HepG2 (cell line): Measurements from ENCODE around the gene NDUFB7. TPM values are rescaled to one million over a fixed set of nuclear protein-coding genes. Genes with fewer than 3 reads are reported as not detected.

ENCODE experiments used
- BCL6 ChIP-seq: IDR thresholded peaks from 2 replicates; pipeline ENCODE4 v1.6.1; 2016; ENCODE audit warnings: missing genetic modification reagents, missing compliant biosample characterization
- CCDC6 ChIP-seq: sonication (generic); formaldehyde crosslinking; IDR thresholded peaks from 2 replicates; pipeline ENCODE4 v1.8.1; 2022; ENCODE audit warnings: mild to moderate bottlenecking, missing genetic modification reagents, moderate library complexity
- FOXC1 ChIP-seq: sonication (generic); formaldehyde crosslinking; IDR thresholded peaks from 2 replicates; pipeline ENCODE4 v1.8.0; 2022; ENCODE audit warnings: mild to moderate bottlenecking, missing genetic modification reagents, borderline replicate concordance
- FOXP1 ChIP-seq, 2 experiments: fragments of 450-650 bp in 1 of 2; IDR thresholded peaks; 2 replicates each; pipeline ENCODE4 v1.6.1; 2017 to 2018; ENCODE audit warnings: antibody characterized with exemption in 1 of 2
- HOXA9 ChIP-seq: sonication (generic); formaldehyde crosslinking; IDR thresholded peaks from 2 replicates; pipeline ENCODE4 v1.8.1; 2022; ENCODE audit warnings: missing genetic modification reagents, mild to moderate bottlenecking, moderate library complexity, borderline replicate concordance
- IKZF5 ChIP-seq: IDR thresholded peaks from 2 replicates; pipeline ENCODE4 v1.6.1; 2018; ENCODE audit warnings: missing genetic modification reagents, mild to moderate bottlenecking, missing compliant biosample characterization
- MATR3 ChIP-seq: sonication (generic); formaldehyde crosslinking; IDR thresholded peaks from 2 replicates; pipeline ENCODE4 v1.4.0; 2020; ENCODE audit warnings: missing genetic modification reagents
- NR2C2 ChIP-seq: sonication (generic); formaldehyde crosslinking; IDR thresholded peaks from 2 replicates; pipeline ENCODE4 v1.4.0; 2020; ENCODE audit warnings: missing genetic modification reagents, mild to moderate bottlenecking, moderate library complexity, borderline replicate concordance
- PAWR ChIP-seq: sonication (generic); formaldehyde crosslinking; IDR thresholded peaks from 2 replicates; pipeline ENCODE4 v1.4.0; 2020; ENCODE audit warnings: missing genetic modification reagents, mild to moderate bottlenecking, borderline replicate concordance
- POLR2A ChIP-seq, 2 experiments: IDR thresholded peaks; 2 replicates each; pipeline ENCODE4 v1.6.1; 2011; ENCODE audit warnings: low read depth in 2 of 2, low read length in 2 of 2, mild to moderate bottlenecking in 1 of 2, moderate library complexity in 1 of 2; ENCODE audit not compliant: insufficient read depth in 1 of 2
- RARG ChIP-seq: sonication (generic); formaldehyde crosslinking; IDR thresholded peaks from 2 replicates; pipeline ENCODE4 v1.4.0; 2020; ENCODE audit warnings: low read depth, mild to moderate bottlenecking, missing genetic modification reagents
- RELA ChIP-seq: sonication (generic); formaldehyde crosslinking; IDR thresholded peaks from 2 replicates; pipeline ENCODE4 v1.4.0; 2020; ENCODE audit warnings: missing genetic modification reagents
- RORA ChIP-seq: sonication (generic); formaldehyde crosslinking; IDR thresholded peaks from 2 replicates; pipeline ENCODE4 v1.5.0; 2020; ENCODE audit warnings: mild to moderate bottlenecking, missing genetic modification reagents, moderate library complexity
- RXRB ChIP-seq: IDR thresholded peaks from 2 replicates; pipeline ENCODE4 v1.6.1; 2016; ENCODE audit warnings: borderline replicate concordance, missing genetic modification reagents, missing compliant biosample characterization
- SAP130 ChIP-seq: IDR thresholded peaks from 2 replicates; pipeline ENCODE4 v1.6.1; 2016; ENCODE audit warnings: low read depth
- SRSF1 ChIP-seq: fragments of 200-400 bp; formaldehyde crosslinking; optimal IDR thresholded peaks from 2 replicates; pipeline ENCODE3; 2017; ENCODE audit warnings: mild to moderate bottlenecking, low read depth, low read length, moderate library complexity
- ZBTB42 ChIP-seq: sonication (generic); formaldehyde crosslinking; IDR thresholded peaks from 2 replicates; pipeline ENCODE4 v1.5.0; 2020; ENCODE audit warnings: mild to moderate bottlenecking, missing genetic modification reagents
- ZNF160 ChIP-seq: sonication (generic); formaldehyde crosslinking; IDR thresholded peaks from 2 replicates; pipeline ENCODE4 v1.8.0; 2022; ENCODE audit warnings: mild to moderate bottlenecking, inconsistent platforms, missing genetic modification reagents
- ZNF24 ChIP-seq: fragments of 450-650 bp; IDR thresholded peaks from 2 replicates; pipeline ENCODE4 v1.6.1; 2017; ENCODE audit warnings: antibody characterized with exemption, mild to moderate bottlenecking
- ZNF251 ChIP-seq: sonication (generic); formaldehyde crosslinking; IDR thresholded peaks from 2 replicates; pipeline ENCODE4 v1.9.0; 2021; ENCODE audit warnings: mild to moderate bottlenecking, missing genetic modification reagents
- ZNF383 ChIP-seq: sonication (generic); formaldehyde crosslinking; IDR thresholded peaks from 2 replicates; pipeline ENCODE4 v1.4.0; 2020; ENCODE audit warnings: missing genetic modification reagents, mild to moderate bottlenecking, borderline replicate concordance
- ZNF431 ChIP-seq: sonication (generic); formaldehyde crosslinking; IDR thresholded peaks from 2 replicates; pipeline ENCODE4 v1.9.0; 2022; ENCODE audit warnings: missing genetic modification reagents, low read depth, mild to moderate bottlenecking, borderline replicate concordance
- ZNF552 ChIP-seq: sonication (generic); formaldehyde crosslinking; IDR thresholded peaks from 2 replicates; pipeline ENCODE4 v1.9.0; 2022; ENCODE audit warnings: missing genetic modification reagents, mild to moderate bottlenecking, borderline replicate concordance
- ZNF562 ChIP-seq: sonication (generic); formaldehyde crosslinking; IDR thresholded peaks from 2 replicates; pipeline ENCODE4 v1.8.0; 2022; ENCODE audit warnings: missing genetic modification reagents, borderline replicate concordance
- ZNF569 ChIP-seq: sonication (generic); formaldehyde crosslinking; IDR thresholded peaks from 2 replicates; pipeline ENCODE4 v1.5.0; 2020; ENCODE audit warnings: mild to moderate bottlenecking, missing genetic modification reagents, moderate library complexity, borderline replicate concordance
- ZNF577 ChIP-seq: sonication (generic); formaldehyde crosslinking; IDR thresholded peaks from 2 replicates; pipeline ENCODE4 v1.4.0; 2020; ENCODE audit warnings: mild to moderate bottlenecking, low read depth, missing genetic modification reagents, borderline replicate concordance
- ZNF598 ChIP-seq: sonication (generic); formaldehyde crosslinking; IDR thresholded peaks from 2 replicates; pipeline ENCODE4 v1.5.1; 2020; ENCODE audit warnings: mild to moderate bottlenecking, missing genetic modification reagents, borderline replicate concordance
- polyA plus RNA-seq, 8 experiments: library from polyadenylated mRNA; depleted of rRNA in 3 of 8; stranded (reverse) in 7 of 8; unstranded in 1 of 8; fragments of >200 nt; fragmentation: Illumina TruSeq in 4 of 8; extraction: Trizol in 4 of 8; gene quantifications; 2 replicates each; pipeline versions ENCODE4 v1.2.1 to v1.2.3, GENCODE V29; 2011 to 2016; ENCODE audit warnings: low read depth in 4 of 8, missing spikeins in 1 of 8, mixed read lengths in 1 of 8; ENCODE audit not compliant: insufficient read depth in 1 of 8
- total RNA-seq, 5 experiments: library from RNA; depleted of rRNA; stranded (reverse); fragments of >200 nt; fragmentation: Illumina TruSeq; extraction: Trizol; gene quantifications; 2 replicates each; pipeline ENCODE4 v1.2.3, GENCODE V29; 2016; ENCODE audit warnings: low read depth in 1 of 5
- TF ChIP-seq, protein P1 (sequence below): sonication (generic); formaldehyde crosslinking; IDR thresholded peaks from 2 replicates; pipeline ENCODE4 v1.8.0; 2022; ENCODE audit warnings: mild to moderate bottlenecking, missing genetic modification reagents
- TF ChIP-seq, protein P2 (sequence below): IDR thresholded peaks from 2 replicates; pipeline ENCODE4 v1.6.1; 2016; ENCODE audit warnings: low read depth, borderline replicate concordance

Gene NDUFB7
- total and polyA plus RNA-seq, 2 of the 13 experiments (the other 11 are each of a cell fraction or from before 2014, with no cell fraction given) = 156 to 198 TPM

- peak; percentile 58; the same call in 1 of the 2 replicates for TF ChIP-seq FOXC1 (CRISPR knock-in tag)
- peak; percentile 85 to 91 for TF ChIP-seq POLR2A (IDR thresholded peaks at IDR 0.05; ENCODE audit: insufficient read depth in 1 of 2, low read depth in 2 of 2, low read length in 2 of 2)
- peak; percentile 100 for TF ChIP-seq NR2C2 (CRISPR knock-in tag)
- no peak for TF ChIP-seq CCDC6 (CRISPR knock-in tag)
- TF ChIP-seq HOXA9 (CRISPR knock-in tag) = 0 out of 2 replicates have a peak, but pooled peaks have one; percentile 52
- TF ChIP-seq SRSF1 = no peak
- no peak for TF ChIP-seq ZNF251 (CRISPR knock-in tag)
- peak; percentile 35; the same call in 1 of the 2 replicates for TF ChIP-seq ZBTB42 (CRISPR knock-in tag)
- 0 out of 2 replicates have a peak, but pooled peaks have one; percentile 70 for TF ChIP-seq ZNF431 (CRISPR knock-in tag)
- no peak for TF ChIP-seq RARG (CRISPR knock-in tag)
- no peak for TF ChIP-seq FOXP1 (IDR thresholded peaks at IDR 0.05)
- 0 out of 2 replicates have a peak, but pooled peaks have one; percentile 27 for TF ChIP-seq FOXP1 (CRISPR knock-in tag; IDR thresholded peaks at IDR 0.05)
- TF ChIP-seq, protein P1, sequence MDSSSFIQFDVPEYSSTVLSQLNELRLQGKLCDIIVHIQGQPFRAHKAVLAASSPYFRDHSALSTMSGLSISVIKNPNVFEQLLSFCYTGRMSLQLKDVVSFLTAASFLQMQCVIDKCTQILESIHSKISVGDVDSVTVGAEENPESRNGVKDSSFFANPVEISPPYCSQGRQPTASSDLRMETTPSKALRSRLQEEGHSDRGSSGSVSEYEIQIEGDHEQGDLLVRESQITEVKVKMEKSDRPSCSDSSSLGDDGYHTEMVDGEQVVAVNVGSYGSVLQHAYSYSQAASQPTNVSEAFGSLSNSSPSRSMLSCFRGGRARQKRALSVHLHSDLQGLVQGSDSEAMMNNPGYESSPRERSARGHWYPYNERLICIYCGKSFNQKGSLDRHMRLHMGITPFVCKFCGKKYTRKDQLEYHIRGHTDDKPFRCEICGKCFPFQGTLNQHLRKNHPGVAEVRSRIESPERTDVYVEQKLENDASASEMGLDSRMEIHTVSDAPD (CRISPR knock-in tag) = peak; percentile 63; the same call in 1 of the 2 replicates
- TF ChIP-seq RXRB (CRISPR knock-in tag) = peak; percentile 69
- TF ChIP-seq ZNF562 (CRISPR knock-in tag) = no peak
- TF ChIP-seq ZNF577 = no peak
- TF ChIP-seq, protein P2, sequence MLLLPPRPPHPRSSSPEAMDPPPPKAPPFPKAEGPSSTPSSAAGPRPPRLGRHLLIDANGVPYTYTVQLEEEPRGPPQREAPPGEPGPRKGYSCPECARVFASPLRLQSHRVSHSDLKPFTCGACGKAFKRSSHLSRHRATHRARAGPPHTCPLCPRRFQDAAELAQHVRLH (CRISPR knock-in tag) = peak; percentile 91; the same call in 1 of the 2 replicates
- TF ChIP-seq ZNF24 = peak; percentile 23; the same call in 1 of the 2 replicates
- no peak for TF ChIP-seq ZNF383 (CRISPR knock-in tag)
- TF ChIP-seq ZNF160 = peak; percentile 70
- TF ChIP-seq ZNF598 (CRISPR knock-in tag) = peak; percentile 95; the same call in 1 of the 2 replicates
- no peak; the same call in 1 of the 2 replicates for TF ChIP-seq BCL6 (CRISPR knock-in tag)
- TF ChIP-seq MATR3 (CRISPR knock-in tag) = no peak
- no peak; the same call in none of the 2 replicates for TF ChIP-seq RELA (CRISPR knock-in tag)
- TF ChIP-seq SAP130 (CRISPR knock-in tag) = peak; percentile 96
- peak; percentile 92; the same call in 1 of the 2 replicates for TF ChIP-seq IKZF5 (CRISPR knock-in tag)
- TF ChIP-seq RORA (CRISPR knock-in tag) = no peak
- TF ChIP-seq PAWR (CRISPR knock-in tag) = no peak
- no peak for TF ChIP-seq ZNF569 (CRISPR knock-in tag)
- TF ChIP-seq ZNF552 (CRISPR knock-in tag) = no peak
Measured at GRCh38 chr19:14571695-14572490, at the start of gene NDUFB7 (continued).
